ENCODE measurements around the gene PACS2.
"Not testable (repeated sequence)": the region's sequence is repeated elsewhere in the genome, so short reads cannot be mapped to it uniquely, and the experiment has no call there.

PACS2 gene

GRCh38 chr14:105351920-105352851 is 37.6 kb downstream of the PACS2 start:
- peak; percentile 89 for DNase-seq

- DNase-seq, result no peak
Observed at GRCh38 chr14:105353136-105353535, 38.6 kb downstream of the PACS2 start.

GRCh38 chr14:105354541-105354940 is 40.0 kb downstream of the PACS2 start:
- DNase-seq, result no peak

GRCh38 chr14:105355049-105355575 is 40.6 kb downstream of the PACS2 start:
- no peak for DNase-seq

GRCh38 chr14:105355850-105356604 is 41.5 kb downstream of the PACS2 start:
- DNase-seq, result no peak

- DNase-seq, result no peak
Observed at GRCh38 chr14:105356927-105357326, 42.4 kb downstream of the PACS2 start.

GRCh38 chr14:105357626-105358025 is 43.1 kb downstream of the PACS2 start:
- DNase-seq, result no peak

GRCh38 chr14:105358140-105358846 is 43.7 kb downstream of the PACS2 start:
- DNase-seq, result no peak

- no peak for DNase-seq
Observed at GRCh38 chr14:105358943-105359342, 44.4 kb downstream of the PACS2 start.

- not testable (repeated sequence) for DNase-seq
Observed at GRCh38 chr14:105361412-105361811, 46.9 kb downstream of the PACS2 start.

- peak; percentile 51 for DNase-seq
Observed at GRCh38 chr14:105363847-105364708, 49.5 kb downstream of the PACS2 start.

- DNase-seq, result no peak
Observed at GRCh38 chr14:105365101-105365500, 50.6 kb downstream of the PACS2 start.

- DNase-seq, result no peak
Observed at GRCh38 chr14:105365681-105366080, 51.1 kb downstream of the PACS2 start.

- no peak for DNase-seq
Observed at GRCh38 chr14:105366386-105367074, 52.0 kb downstream of the PACS2 start.

GRCh38 chr14:105367116-105368031 is 52.8 kb downstream of the PACS2 start:
- DNase-seq, result no peak

GRCh38 chr14:105368032-105368417 is 53.5 kb downstream of the PACS2 start:
- DNase-seq, result no peak

GRCh38 chr14:105368426-105368825 is 53.9 kb downstream of the PACS2 start:
- DNase-seq, result no peak

GRCh38 chr14:105368910-105369652 is 54.5 kb downstream of the PACS2 start:
- no peak for DNase-seq

GRCh38 chr14:105369653-105370040 is 55.1 kb downstream of the PACS2 start:
- no peak for DNase-seq

GRCh38 chr14:105374389-105374788 is 59.8 kb downstream of the PACS2 start:
- no peak for DNase-seq

All from activated CD8-positive, alpha-beta memory T cell treated with anti-CD3 and anti-CD28 coated beads, Interleukin-2, amount 50 U/mL, for 4 hours (primary cell).